ENCODE results near the gene UTP15. TPM values are rescaled to one million over a fixed set of nuclear protein-coding genes. Genes with fewer than 3 reads are reported as not detected.

Gene UTP15
- polyA plus RNA-seq, 1 of the 3 experiments (the other 2 are of a cell fraction): 10.2 TPM

DNA sequence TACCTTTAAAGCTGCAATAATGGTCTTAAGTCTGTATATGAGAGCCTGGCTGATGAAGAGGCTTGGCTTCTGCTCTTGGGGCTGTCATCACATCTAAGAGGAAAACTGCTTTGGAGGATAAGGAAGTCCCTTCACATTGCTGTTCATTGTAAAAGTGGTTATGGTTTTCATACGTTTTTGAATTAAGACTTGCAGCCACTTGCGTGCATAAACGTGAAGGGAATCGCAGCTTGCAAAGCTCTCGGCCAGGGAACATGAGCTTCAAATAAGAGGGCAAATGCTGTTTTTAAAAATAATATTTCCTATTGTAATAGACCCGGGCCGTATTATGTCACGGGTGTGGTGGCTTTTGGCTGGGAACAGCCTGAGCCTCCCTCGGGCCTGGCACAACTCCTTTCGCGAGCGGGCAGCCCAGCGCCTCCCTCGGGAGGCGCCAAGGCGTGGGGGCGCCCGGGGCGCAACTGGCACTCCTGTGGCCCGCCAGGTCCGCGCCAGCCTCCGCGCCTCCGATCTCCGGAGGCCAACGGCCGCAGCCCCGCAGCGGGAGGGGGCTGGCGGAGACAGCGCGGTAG, 59.9 kb downstream of the UTP15 start:
- peak overlapping the region; percentile 82 for H2AFZ ChIP-seq (ENCODE audit: low read depth)
- H3F3A ChIP-seq (replicated peaks; ENCODE audit: insufficient read depth): peaks cover 4% of the 10 kb centered on the region
- ChIA-PET POLR2A (no interaction called here), CTCF (interaction anchor here (1.1 to 2.8 kb wide), 4 partner anchors 10 to 167 kb away, joined by 3 to 10 read pairs (median 6); no protein-coding TSS in a partner anchor)
- no peak for DNase-seq
- H3K79me2 ChIP-seq (ENCODE audit: insufficient read depth): peaks cover 42% of the 10 kb centered on the region
- WGBS (ENCODE audit: low lambda C conversion rate): 49% methylated on average over 10 of the region's 33 CpGs
- no peaks in the 10 kb centered on the region for H3K9me3 ChIP-seq
- TF ChIP-seq, protein P1, sequence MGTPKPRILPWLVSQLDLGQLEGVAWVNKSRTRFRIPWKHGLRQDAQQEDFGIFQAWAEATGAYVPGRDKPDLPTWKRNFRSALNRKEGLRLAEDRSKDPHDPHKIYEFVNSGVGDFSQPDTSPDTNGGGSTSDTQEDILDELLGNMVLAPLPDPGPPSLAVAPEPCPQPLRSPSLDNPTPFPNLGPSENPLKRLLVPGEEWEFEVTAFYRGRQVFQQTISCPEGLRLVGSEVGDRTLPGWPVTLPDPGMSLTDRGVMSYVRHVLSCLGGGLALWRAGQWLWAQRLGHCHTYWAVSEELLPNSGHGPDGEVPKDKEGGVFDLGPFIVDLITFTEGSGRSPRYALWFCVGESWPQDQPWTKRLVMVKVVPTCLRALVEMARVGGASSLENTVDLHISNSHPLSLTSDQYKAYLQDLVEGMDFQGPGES (IDR thresholded peaks at IDR 0.05; ENCODE audit: low read depth, low read length): no peak
- TF ChIP-seq GATA2 (CRISPR knock-in tag; IDR thresholded peaks at IDR 0.05): no peak
- no peak for TF ChIP-seq FOXJ3 (CRISPR knock-in tag; IDR thresholded peaks at IDR 0.05)
- TF ChIP-seq, protein P2, sequence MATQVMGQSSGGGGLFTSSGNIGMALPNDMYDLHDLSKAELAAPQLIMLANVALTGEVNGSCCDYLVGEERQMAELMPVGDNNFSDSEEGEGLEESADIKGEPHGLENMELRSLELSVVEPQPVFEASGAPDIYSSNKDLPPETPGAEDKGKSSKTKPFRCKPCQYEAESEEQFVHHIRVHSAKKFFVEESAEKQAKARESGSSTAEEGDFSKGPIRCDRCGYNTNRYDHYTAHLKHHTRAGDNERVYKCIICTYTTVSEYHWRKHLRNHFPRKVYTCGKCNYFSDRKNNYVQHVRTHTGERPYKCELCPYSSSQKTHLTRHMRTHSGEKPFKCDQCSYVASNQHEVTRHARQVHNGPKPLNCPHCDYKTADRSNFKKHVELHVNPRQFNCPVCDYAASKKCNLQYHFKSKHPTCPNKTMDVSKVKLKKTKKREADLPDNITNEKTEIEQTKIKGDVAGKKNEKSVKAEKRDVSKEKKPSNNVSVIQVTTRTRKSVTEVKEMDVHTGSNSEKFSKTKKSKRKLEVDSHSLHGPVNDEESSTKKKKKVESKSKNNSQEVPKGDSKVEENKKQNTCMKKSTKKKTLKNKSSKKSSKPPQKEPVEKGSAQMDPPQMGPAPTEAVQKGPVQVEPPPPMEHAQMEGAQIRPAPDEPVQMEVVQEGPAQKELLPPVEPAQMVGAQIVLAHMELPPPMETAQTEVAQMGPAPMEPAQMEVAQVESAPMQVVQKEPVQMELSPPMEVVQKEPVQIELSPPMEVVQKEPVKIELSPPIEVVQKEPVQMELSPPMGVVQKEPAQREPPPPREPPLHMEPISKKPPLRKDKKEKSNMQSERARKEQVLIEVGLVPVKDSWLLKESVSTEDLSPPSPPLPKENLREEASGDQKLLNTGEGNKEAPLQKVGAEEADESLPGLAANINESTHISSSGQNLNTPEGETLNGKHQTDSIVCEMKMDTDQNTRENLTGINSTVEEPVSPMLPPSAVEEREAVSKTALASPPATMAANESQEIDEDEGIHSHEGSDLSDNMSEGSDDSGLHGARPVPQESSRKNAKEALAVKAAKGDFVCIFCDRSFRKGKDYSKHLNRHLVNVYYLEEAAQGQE (IDR thresholded peaks at IDR 0.05; ENCODE audit: low read depth, low read length): no peak
- no peak for TF ChIP-seq CHD2 (IDR thresholded peaks at IDR 0.05; ENCODE audit: low read length, partially characterized antibody)
- TF ChIP-seq MXI1 (IDR thresholded peaks at IDR 0.05; ENCODE audit: low read depth, low read length): no peak
- no peak for TF ChIP-seq SIN3A (IDR thresholded peaks at IDR 0.05; ENCODE audit: borderline replicate concordance, low read depth, low read length)
- TF ChIP-seq RXRA (IDR thresholded peaks at IDR 0.05; ENCODE audit: borderline replicate concordance, low read depth): no peak
- TF ChIP-seq EZH2phosphoT487 (IDR thresholded peaks at IDR 0.05; ENCODE audit: borderline replicate concordance, low read depth): no peak
- TF ChIP-seq RFX5 (IDR thresholded peaks at IDR 0.05; ENCODE audit: low read length): no peak
- TF ChIP-seq POLR2AphosphoS5 (IDR thresholded peaks at IDR 0.05; ENCODE audit: low read depth, low read length): no peak
- no peak for TF ChIP-seq PBX3 (IDR thresholded peaks at IDR 0.05)
- TF ChIP-seq TEAD4 (IDR thresholded peaks at IDR 0.05; ENCODE audit: borderline replicate concordance, insufficient read depth): no peak
- TF ChIP-seq SMC3 (IDR thresholded peaks at IDR 0.05; ENCODE audit: low read depth, low read length): no peak
- TF ChIP-seq, protein P3, sequence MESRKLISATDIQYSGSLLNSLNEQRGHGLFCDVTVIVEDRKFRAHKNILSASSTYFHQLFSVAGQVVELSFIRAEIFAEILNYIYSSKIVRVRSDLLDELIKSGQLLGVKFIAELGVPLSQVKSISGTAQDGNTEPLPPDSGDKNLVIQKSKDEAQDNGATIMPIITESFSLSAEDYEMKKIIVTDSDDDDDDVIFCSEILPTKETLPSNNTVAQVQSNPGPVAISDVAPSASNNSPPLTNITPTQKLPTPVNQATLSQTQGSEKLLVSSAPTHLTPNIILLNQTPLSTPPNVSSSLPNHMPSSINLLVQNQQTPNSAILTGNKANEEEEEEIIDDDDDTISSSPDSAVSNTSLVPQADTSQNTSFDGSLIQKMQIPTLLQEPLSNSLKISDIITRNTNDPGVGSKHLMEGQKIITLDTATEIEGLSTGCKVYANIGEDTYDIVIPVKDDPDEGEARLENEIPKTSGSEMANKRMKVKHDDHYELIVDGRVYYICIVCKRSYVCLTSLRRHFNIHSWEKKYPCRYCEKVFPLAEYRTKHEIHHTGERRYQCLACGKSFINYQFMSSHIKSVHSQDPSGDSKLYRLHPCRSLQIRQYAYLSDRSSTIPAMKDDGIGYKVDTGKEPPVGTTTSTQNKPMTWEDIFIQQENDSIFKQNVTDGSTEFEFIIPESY (IDR thresholded peaks at IDR 0.05; ENCODE audit: borderline replicate concordance, low read depth): no peak
- TF ChIP-seq FOXM1 (IDR thresholded peaks at IDR 0.05; ENCODE audit: low read depth): no peak
- TF ChIP-seq ELF1 (IDR thresholded peaks at IDR 0.05): no peak
- no peak for TF ChIP-seq GABPA (IDR thresholded peaks at IDR 0.05; ENCODE audit: low read depth)
- peak overlapping the region; percentile 16 to 40; a peak in 2 of 4 replicates for H3K27ac ChIP-seq (ENCODE audit: low read depth in 2 of 2, low read length in 1 of 2)
- no peaks in the 10 kb centered on the region for H3K9me2 ChIP-seq
- H4K20me1 ChIP-seq (ENCODE audit: insufficient read depth): no peaks in the 10 kb centered on the region
- H3K36me3 ChIP-seq (replicated peaks in 1 of 2; ENCODE audit: control insufficient read depth in 1 of 2, insufficient read depth in 2 of 2, low read length in 1 of 2): no peaks in the 10 kb centered on the region
- H3K4me3 ChIP-seq (ENCODE audit: low read depth in 2 of 2, low read length in 1 of 2): peak overlapping the region; percentile 76 to 85
- peak overlapping the region; percentile 80 for H3K9ac ChIP-seq
- no peaks in the 10 kb centered on the region for H3K27me3 ChIP-seq (ENCODE audit: insufficient read depth)
- peak overlapping the region; percentile 93 for H3K4me2 ChIP-seq
- H3K4me1 ChIP-seq (ENCODE audit: control insufficient read depth in 1 of 2, insufficient read depth in 2 of 2, low read depth in 1 of 2, low read length in 1 of 2): peaks cover 3 to 13% of the 10 kb centered on the region in 2 experiments; a peak in 3 of 4 replicates
